Lower lobe of right lung (tissue), 2 donors: ENCODE results near the gene PRKACB. TPM values are rescaled to one million over a fixed set of nuclear protein-coding genes. Genes with fewer than 3 reads are reported as not detected.
"Not testable (repeated sequence)": the region's sequence is repeated elsewhere in the genome, so short reads cannot be mapped to it uniquely, and the experiment has no call there.

Source experiments
- ATAC-seq, 2 donors: fragments of 200-7000 bp; cut with Tn5 transposase; one replicate each; pipeline ENCODE4 v1.9.1; 2020 to 2022; ENCODE audit warnings: mild to moderate bottlenecking in 2 of 2, moderate library complexity in 2 of 2
- DNase-seq: peaks from one replicate; pipeline ENCODE4 v3.0.0-alpha.2; 2020
- H3K27ac ChIP-seq: fragments of 200-600 bp; one replicate; pipeline ENCODE4 v1.8.0; 2022
- H3K27me3 ChIP-seq: fragments of 200-600 bp; one replicate; pipeline ENCODE4 v1.8.0; 2022; ENCODE audit warnings: low read depth
- H3K36me3 ChIP-seq: fragments of 200-600 bp; one replicate; pipeline ENCODE4 v1.8.0; 2022; ENCODE audit warnings: mild to moderate bottlenecking
- H3K4me1 ChIP-seq: fragments of 200-600 bp; one replicate; pipeline ENCODE4 v1.8.0; 2022
- H3K4me3 ChIP-seq: fragments of 200-600 bp; one replicate; pipeline ENCODE4 v1.8.0; 2022; ENCODE audit warnings: mild to moderate bottlenecking
- H3K9me3 ChIP-seq: fragments of 200-600 bp; one replicate; pipeline ENCODE4 v1.8.0; 2022
- intact Hi-C: fragments of 100-400 bp; cut with DNase I; formaldehyde crosslinking; loops from one replicate; pipeline ENCODE4 v1.11.0; 2022
- long read RNA-seq: library from polyadenylated mRNA; unstranded; transcript quantifications from one replicate; pipeline ENCODE4 v2.0.0, GENCODE V29; 2021
- total RNA-seq: library from RNA; stranded (reverse); fragmentation: NEBNext Ultra II Directional; extraction: Animal tissue kit (Norgen Biotek cat#: 25700); gene quantifications from one replicate; pipeline ENCODE4 v1.2.1, GENCODE V29; 2021
- TF ChIP-seq, protein P1 (sequence below): fragments of 200-600 bp; IDR thresholded peaks from one replicate; pipeline ENCODE4 v1.8.0; 2022; ENCODE audit warnings: antibody characterized with exemption, mild to moderate bottlenecking
- donor health status: DM: no; HTN: yes; CAD: no; lungs with severe emphysema.

Gene PRKACB
- total RNA-seq = 39.7 TPM
- long read RNA-seq, full-length matches to known transcripts = 13 of 15 reads
- long read RNA-seq, partial matches to known transcripts = 0 of 15 reads
- long read RNA-seq, other reads (novel, unspliced or antisense) = 2 of 15 reads

DNA sequence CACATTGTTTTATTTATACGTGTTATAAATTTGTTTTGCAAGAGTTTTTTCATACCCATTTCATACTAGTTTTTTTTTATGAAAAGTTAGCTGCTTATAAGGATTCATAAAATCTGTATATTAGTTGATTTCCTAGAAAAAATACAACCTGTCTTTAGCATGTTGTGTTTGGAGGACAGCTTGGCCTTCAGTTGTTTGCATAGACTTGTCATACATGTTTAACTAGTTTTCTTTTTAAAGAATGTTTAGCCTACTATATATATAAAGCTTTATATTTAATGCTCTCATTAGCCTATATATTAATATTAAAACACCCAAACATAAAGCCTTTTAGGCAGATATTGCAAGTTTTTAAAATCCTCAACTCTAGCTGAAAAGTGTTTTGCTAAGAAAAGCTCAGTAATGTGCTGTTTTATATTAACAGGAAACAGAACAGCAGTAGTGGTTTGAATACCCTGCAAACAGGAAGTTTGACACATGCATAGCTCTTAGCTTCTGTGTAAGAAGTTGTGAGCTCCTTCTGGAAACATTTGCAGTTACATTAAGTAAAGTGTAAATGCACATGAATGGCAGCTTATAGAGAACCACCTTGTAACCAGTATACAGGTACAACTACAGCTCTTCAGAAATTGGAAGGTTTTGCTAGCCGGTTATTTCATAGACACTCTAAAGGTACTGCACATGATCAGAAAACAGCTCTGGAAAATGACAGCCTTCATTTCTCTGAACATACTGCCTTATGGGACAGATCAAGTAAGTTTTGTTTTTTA lies at the start of gene PRKACB:
TSS of gene PRKACB (plus strand) at position 476 of the 770 bp plus-strand sequence. CDS start at position 567, 91 bp downstream.
- Histone ChIP-seq H3K27me3 (no peaks in the 10 kb centered on the region), H3K36me3 (no peaks in the 10 kb centered on the region), H3K9me3 (no peaks in the 10 kb centered on the region), H3K4me1 (no peaks in the 10 kb centered on the region), H3K27ac (peak within 1 kb of the TSS; percentile 77), H3K4me3 (peak within 1 kb of the TSS; percentile 37)
- intact Hi-C loops = loop anchor here (10.0 kb wide), 1 partner anchor 291 kb away; no protein-coding TSS in a partner anchor
- DNase-seq (no peak), ATAC-seq (peak; percentile 70 to 79)
- TF ChIP-seq, protein P1, sequence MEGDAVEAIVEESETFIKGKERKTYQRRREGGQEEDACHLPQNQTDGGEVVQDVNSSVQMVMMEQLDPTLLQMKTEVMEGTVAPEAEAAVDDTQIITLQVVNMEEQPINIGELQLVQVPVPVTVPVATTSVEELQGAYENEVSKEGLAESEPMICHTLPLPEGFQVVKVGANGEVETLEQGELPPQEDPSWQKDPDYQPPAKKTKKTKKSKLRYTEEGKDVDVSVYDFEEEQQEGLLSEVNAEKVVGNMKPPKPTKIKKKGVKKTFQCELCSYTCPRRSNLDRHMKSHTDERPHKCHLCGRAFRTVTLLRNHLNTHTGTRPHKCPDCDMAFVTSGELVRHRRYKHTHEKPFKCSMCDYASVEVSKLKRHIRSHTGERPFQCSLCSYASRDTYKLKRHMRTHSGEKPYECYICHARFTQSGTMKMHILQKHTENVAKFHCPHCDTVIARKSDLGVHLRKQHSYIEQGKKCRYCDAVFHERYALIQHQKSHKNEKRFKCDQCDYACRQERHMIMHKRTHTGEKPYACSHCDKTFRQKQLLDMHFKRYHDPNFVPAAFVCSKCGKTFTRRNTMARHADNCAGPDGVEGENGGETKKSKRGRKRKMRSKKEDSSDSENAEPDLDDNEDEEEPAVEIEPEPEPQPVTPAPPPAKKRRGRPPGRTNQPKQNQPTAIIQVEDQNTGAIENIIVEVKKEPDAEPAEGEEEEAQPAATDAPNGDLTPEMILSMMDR = no peak

DNA sequence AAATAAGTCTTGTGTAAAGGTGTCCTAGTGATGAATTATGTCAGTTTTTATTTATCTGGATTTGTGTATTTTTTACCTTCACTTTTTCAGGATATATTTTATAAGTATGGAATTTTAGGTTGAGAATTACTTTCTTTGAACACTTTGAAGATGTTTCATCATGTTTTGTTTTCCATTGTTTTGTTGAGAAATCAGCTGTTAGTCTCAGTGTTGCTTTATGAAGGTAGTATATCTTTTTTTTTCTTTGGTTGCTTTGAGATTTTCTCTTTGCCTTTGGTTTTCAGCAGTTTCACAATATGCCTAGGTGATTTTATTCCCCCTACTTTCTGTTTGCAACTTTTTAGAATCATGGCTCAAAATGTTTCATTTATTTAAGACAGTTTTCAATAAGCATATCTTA lies 48.8 kb upstream of the PRKACB start:
- ATAC-seq = no peak
- Histone ChIP-seq H3K4me3 (no peak overlapping the region), H3K4me1 (no peaks in the 10 kb centered on the region), H3K36me3 (no peaks in the 10 kb centered on the region), H3K27ac (no peak overlapping the region), H3K9me3 (no peaks in the 10 kb centered on the region), H3K27me3 (no peaks in the 10 kb centered on the region)
- no peak for DNase-seq
- TF ChIP-seq, protein P1 = no peak
- intact Hi-C loops = no loop called here

DNA sequence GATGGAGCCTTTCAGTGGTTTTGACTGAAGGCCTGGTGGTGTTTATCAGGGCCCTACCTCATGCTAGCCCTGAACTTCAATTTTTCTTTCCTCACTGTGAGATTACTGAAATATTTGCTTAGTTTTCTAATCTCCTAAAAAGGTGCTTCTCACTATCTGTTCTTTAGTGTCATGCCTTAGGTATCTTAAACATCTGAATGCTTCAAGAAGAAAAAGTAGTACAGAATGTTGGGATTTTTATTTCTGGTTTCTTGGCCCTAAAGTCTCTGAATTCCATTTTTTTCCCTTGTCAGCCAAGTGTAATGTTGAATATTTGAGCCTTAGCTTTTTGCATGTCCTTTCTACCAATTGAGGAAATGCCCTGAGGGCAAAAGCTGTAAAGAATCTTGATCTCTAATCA lies 47.9 kb upstream of the PRKACB start:
- intact Hi-C loops = no loop called here
- H3K27ac ChIP-seq = no peak overlapping the region
- TF ChIP-seq, protein P1 = no peak
- H3K36me3 ChIP-seq = no peaks in the 10 kb centered on the region
- H3K9me3 ChIP-seq = no peaks in the 10 kb centered on the region
- no peaks in the 10 kb centered on the region for H3K27me3 ChIP-seq
- DNase-seq (no peak), ATAC-seq (no peak)
- H3K4me3 ChIP-seq = no peak overlapping the region
- H3K4me1 ChIP-seq = no peaks in the 10 kb centered on the region

DNA sequence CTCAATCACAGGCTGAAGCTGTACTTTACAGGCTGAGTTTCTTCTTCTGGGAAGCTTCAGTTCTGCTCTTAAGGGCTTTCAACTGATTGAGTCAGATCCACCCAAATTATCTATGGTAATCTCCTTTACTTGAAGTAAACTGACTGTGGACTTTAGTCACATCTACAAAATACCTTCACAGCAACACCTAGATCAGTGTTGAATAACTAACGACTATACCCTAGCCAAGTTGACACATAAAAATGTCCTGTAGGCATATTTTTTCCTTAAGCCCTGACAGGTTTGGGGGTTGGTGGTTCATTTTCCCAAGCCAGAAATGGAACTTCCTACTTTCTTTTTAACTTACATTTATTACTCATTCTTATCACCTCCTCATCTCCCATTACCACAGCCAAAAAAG lies 42.9 kb upstream of the PRKACB start:
- no peaks in the 10 kb centered on the region for H3K9me3 ChIP-seq
- TF ChIP-seq, protein P1 = no peak
- H3K4me1 ChIP-seq = no peaks in the 10 kb centered on the region
- intact Hi-C loops = no loop called here
- no peak for DNase-seq
- H3K27ac ChIP-seq = no peak overlapping the region
- no peaks in the 10 kb centered on the region for H3K36me3 ChIP-seq
- H3K4me3 ChIP-seq = no peak overlapping the region
- ATAC-seq = no peak
- H3K27me3 ChIP-seq = no peaks in the 10 kb centered on the region

DNA sequence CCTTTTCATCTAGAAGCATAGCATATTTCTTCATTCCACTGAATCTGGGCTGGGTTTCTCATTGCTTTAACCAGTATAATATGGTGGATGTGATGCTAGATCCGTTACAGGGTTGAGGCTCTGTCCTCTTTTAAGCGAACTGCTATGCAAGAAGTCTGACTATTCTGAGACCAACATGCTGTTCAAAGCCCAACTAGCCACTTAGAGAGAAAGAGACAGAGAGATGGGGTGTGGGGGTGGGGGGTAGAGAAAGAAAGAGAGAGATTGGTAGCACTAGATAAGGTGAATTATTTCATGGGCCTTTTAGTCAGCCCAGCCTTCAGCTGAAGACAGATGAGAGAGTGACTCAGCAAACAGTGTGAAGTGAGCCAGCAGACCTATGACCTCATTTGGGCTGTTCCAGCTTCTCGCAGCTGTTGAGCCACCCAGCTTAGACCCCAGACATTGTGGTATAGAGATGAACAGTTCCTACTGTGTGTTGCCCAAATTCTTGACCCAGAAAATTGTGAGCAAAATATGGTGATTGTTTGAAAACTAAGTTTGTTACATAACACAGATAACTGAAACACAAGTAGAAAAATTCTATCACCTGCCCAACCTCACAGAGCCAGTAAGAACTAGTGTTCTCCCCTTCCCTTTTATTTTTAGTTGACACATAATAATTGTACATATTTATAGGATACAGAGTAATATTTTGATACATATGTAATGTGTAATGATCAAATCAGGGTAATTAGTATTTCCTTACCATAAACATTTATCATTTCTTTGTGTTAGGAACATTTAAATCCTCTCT lies 40.7 kb upstream of the PRKACB start:
- H3K27ac ChIP-seq = no peak overlapping the region
- intact Hi-C loops = no loop called here
- H3K27me3 ChIP-seq = no peaks in the 10 kb centered on the region
- H3K9me3 ChIP-seq = no peaks in the 10 kb centered on the region
- no peaks in the 10 kb centered on the region for H3K36me3 ChIP-seq
- ATAC-seq (peak; percentile 81 to 87), DNase-seq (no peak)
- no peaks in the 10 kb centered on the region for H3K4me1 ChIP-seq
- no peak overlapping the region for H3K4me3 ChIP-seq
- TF ChIP-seq, protein P1 = no peak

DNA sequence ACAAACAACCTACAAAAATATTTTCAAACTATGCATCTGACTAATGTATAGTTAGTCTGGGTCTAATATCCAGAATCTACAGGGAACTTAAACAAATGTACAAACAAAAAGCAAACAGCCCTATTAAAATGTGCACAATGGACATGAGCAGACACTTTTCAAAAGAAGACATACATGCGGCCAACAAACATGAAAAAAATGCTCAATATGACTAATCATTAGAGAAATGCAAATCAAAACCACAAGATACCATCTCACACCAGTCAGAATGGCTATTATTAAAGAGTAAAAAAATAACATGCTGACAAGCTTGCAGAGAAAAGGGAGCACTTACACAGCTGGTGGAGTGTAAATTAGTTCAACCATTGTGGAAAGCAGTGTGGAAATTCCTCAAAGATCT lies 36.5 kb upstream of the PRKACB start:
- H3K27me3 ChIP-seq, H3K9me3 ChIP-seq, intact Hi-C loops, ATAC-seq, DNase-seq, H3K27ac ChIP-seq, H3K4me3 ChIP-seq, H3K36me3 ChIP-seq, H3K4me1 ChIP-seq: not testable (repeated sequence)
